Measurements from ENCODE around the gene DDB1. TPM values are rescaled to one million over a fixed set of nuclear protein-coding genes. Genes with fewer than 3 reads are reported as not detected.

Gene DDB1
- total RNA-seq, 2 donors from 2014 or later, result 122 to 144 TPM

GRCh38 chr11:61359516-61359915 is 26.6 kb upstream of the DDB1 start:
- H3K27me3 ChIP-seq (replicated peaks; ENCODE audit: insufficient read depth), result no peaks in the 10 kb centered on the region
- H3K27ac ChIP-seq, result no peak overlapping the region
- peaks cover 13 to 31% of the 10 kb centered on the region in 2 donors for H3K4me1 ChIP-seq (ENCODE audit: control insufficient read depth in 1 of 2, low read depth in 2 of 2)
- H3K4me3 ChIP-seq, result no peak overlapping the region
- no peak for TF ChIP-seq CTCF (IDR thresholded peaks at IDR 0.05)
- peaks cover 3% of the 10 kb centered on the region for H3K36me3 ChIP-seq
- ATAC-seq (ENCODE audit: insufficient number of reproducible peaks, low FRiP score, low read depth), result no peak
- no peak for DNase-seq (ENCODE audit: low spot score)
- no peaks in the 10 kb centered on the region for H3K9me3 ChIP-seq

GRCh38 chr11:61358566-61358965 is 25.7 kb upstream of the DDB1 start:
- Histone ChIP-seq H3K36me3 (no peaks in the 10 kb centered on the region), H3K4me3 (no peak overlapping the region), H3K9me3 (no peaks in the 10 kb centered on the region), H3K27me3 (replicated peaks; ENCODE audit: insufficient read depth) (no peaks in the 10 kb centered on the region), H3K4me1 (ENCODE audit: control insufficient read depth in 1 of 2, low read depth in 2 of 2) (peaks cover 13 to 28% of the 10 kb centered on the region in 2 donors), H3K27ac (no peak overlapping the region)
- DNase-seq (ENCODE audit: low spot score), result no peak
- TF ChIP-seq CTCF (IDR thresholded peaks at IDR 0.05), result no peak
- no peak for ATAC-seq (ENCODE audit: insufficient number of reproducible peaks, low FRiP score, low read depth)

- ATAC-seq (ENCODE audit: insufficient number of reproducible peaks, low FRiP score, low read depth), result no peak
- Histone ChIP-seq H3K27ac (no peak overlapping the region), H3K4me1 (ENCODE audit: control insufficient read depth in 1 of 2, low read depth in 2 of 2) (peaks cover 9 to 21% of the 10 kb centered on the region in 2 donors), H3K9me3 (no peaks in the 10 kb centered on the region), H3K27me3 (replicated peaks; ENCODE audit: insufficient read depth) (no peaks in the 10 kb centered on the region), H3K4me3 (no peak overlapping the region), H3K36me3 (peaks cover 3% of the 10 kb centered on the region)
- no peak for TF ChIP-seq CTCF (IDR thresholded peaks at IDR 0.05)
- DNase-seq (ENCODE audit: low spot score), result no peak
These were observed 25.0 kb upstream of the DDB1 start for GRCh38 chr11:61357894-61358239.

- H3K27me3 ChIP-seq (replicated peaks; ENCODE audit: insufficient read depth), result no peaks in the 10 kb centered on the region
- ATAC-seq (ENCODE audit: insufficient number of reproducible peaks, low FRiP score, low read depth), result no peak
- no peak for TF ChIP-seq CTCF (IDR thresholded peaks at IDR 0.05)
These were observed 24.5 kb upstream of the DDB1 start for GRCh38 chr11:61357233-61357893.

GRCh38 chr11:61356706-61357105 is 23.8 kb upstream of the DDB1 start:
- no peak for DNase-seq (ENCODE audit: low spot score)
- H3K36me3 ChIP-seq, result peaks cover 4% of the 10 kb centered on the region
- TF ChIP-seq CTCF (IDR thresholded peaks at IDR 0.05), result no peak
- ATAC-seq (ENCODE audit: insufficient number of reproducible peaks, low FRiP score, low read depth), result no peak
- H3K4me3 ChIP-seq, result no peak overlapping the region
- H3K4me1 ChIP-seq (ENCODE audit: control insufficient read depth in 1 of 2, low read depth in 2 of 2), result peaks cover 8 to 15% of the 10 kb centered on the region in 2 donors
- no peak overlapping the region for H3K27ac ChIP-seq
- H3K9me3 ChIP-seq, result no peaks in the 10 kb centered on the region
- H3K27me3 ChIP-seq (replicated peaks; ENCODE audit: insufficient read depth), result no peaks in the 10 kb centered on the region

More at GRCh38 chr11:61357233-61357893, 24.5 kb upstream of the DDB1 start:
- H3K4me3 ChIP-seq, result no peak overlapping the region
- DNase-seq (ENCODE audit: low spot score), result no peak
- H3K27ac ChIP-seq, result no peak overlapping the region
- no peaks in the 10 kb centered on the region for H3K9me3 ChIP-seq
- H3K36me3 ChIP-seq, result peaks cover 3% of the 10 kb centered on the region
- H3K4me1 ChIP-seq (ENCODE audit: control insufficient read depth in 1 of 2, low read depth in 2 of 2), result peaks cover 8 to 16% of the 10 kb centered on the region in 2 donors

All from thoracic aorta (tissue), 2 donors.